Measurements from ENCODE around the gene RCBTB2. TPM values are rescaled to one million over a fixed set of nuclear protein-coding genes. Genes with fewer than 3 reads are reported as not detected.

The RCBTB2 gene
- total and polyA plus RNA-seq, 9 of the 15 experiments (the other 6 are each of a cell fraction or from before 2014, with no cell fraction given), result 0.91 to 3.3 (median 1.5) TPM

DNA sequence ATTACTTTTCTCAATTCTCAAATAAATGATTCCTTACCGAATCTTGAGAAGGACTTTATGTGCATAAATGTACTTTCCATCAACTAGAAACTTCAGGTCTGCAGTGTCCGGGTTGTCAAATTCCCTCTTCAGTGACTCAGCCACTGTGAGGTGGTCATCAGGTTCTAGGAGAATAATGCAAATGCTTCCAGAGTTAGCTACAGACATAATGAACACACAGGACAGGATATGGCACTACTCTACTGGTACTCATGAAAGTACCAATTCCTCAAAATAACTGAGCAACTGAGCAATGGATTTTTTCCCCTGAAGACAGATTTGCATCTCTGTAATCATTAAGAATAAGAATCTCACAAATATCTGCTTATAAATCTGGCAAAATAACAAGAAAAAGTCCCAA lies 31.2 kb downstream of the RCBTB2 start:
- in situ Hi-C loops (cut with MboI) (no loop called here), intact Hi-C loops (cut with micrococcal nuclease) (no loop called here)
- ChIA-PET POLR2A (no interaction called here), CTCF (ENCODE audit: low intra/inter-chr PET ratio) (no interaction called here)
- no peak overlapping the region for H2AFZ ChIP-seq (ENCODE audit: low read depth, low read length)
- DNase-seq (ENCODE audit: extremely low read depth in 1 of 4, low spot score in 3 of 4), result no peak
- no peaks in the 10 kb centered on the region for H3K9me3 ChIP-seq (replicated peaks; ENCODE audit: control insufficient read depth, insufficient read depth, low read depth, low read length)
- ATAC-seq, result no peak
- H3K27ac ChIP-seq (ENCODE audit: extremely low read depth, low read depth, low read length), result no peak overlapping the region
- TF ChIP-seq POLR2A (conservative IDR thresholded peaks at IDR 0.05) (no peak), IRF1 (CRISPR knock-in tag; IDR thresholded peaks at IDR 0.05; ENCODE audit: borderline replicate concordance) (no peak), MEIS2 (IDR thresholded peaks at IDR 0.05; ENCODE audit: partially characterized antibody) (no peak), ELF2 (CRISPR knock-in tag; IDR thresholded peaks at IDR 0.05) (no peak), MAZ (CRISPR knock-in tag; conservative IDR thresholded peaks at IDR 0.05 in 1 of 2, IDR thresholded peaks at IDR 0.05 in 1 of 2) (no peak), MTF1 (CRISPR knock-in tag; IDR thresholded peaks at IDR 0.05; ENCODE audit: borderline replicate concordance) (no peak), SMAD1 (IDR thresholded peaks at IDR 0.05; ENCODE audit: low read depth, low read length, partially characterized antibody) (no peak)
- TF ChIP-seq, protein P1, sequence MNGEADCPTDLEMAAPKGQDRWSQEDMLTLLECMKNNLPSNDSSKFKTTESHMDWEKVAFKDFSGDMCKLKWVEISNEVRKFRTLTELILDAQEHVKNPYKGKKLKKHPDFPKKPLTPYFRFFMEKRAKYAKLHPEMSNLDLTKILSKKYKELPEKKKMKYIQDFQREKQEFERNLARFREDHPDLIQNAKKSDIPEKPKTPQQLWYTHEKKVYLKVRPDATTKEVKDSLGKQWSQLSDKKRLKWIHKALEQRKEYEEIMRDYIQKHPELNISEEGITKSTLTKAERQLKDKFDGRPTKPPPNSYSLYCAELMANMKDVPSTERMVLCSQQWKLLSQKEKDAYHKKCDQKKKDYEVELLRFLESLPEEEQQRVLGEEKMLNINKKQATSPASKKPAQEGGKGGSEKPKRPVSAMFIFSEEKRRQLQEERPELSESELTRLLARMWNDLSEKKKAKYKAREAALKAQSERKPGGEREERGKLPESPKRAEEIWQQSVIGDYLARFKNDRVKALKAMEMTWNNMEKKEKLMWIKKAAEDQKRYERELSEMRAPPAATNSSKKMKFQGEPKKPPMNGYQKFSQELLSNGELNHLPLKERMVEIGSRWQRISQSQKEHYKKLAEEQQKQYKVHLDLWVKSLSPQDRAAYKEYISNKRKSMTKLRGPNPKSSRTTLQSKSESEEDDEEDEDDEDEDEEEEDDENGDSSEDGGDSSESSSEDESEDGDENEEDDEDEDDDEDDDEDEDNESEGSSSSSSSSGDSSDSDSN (IDR thresholded peaks at IDR 0.05; ENCODE audit: borderline replicate concordance in 1 of 2, low read depth in 2 of 2, low read length in 2 of 2), result no peak
- TF ChIP-seq, protein P2, sequence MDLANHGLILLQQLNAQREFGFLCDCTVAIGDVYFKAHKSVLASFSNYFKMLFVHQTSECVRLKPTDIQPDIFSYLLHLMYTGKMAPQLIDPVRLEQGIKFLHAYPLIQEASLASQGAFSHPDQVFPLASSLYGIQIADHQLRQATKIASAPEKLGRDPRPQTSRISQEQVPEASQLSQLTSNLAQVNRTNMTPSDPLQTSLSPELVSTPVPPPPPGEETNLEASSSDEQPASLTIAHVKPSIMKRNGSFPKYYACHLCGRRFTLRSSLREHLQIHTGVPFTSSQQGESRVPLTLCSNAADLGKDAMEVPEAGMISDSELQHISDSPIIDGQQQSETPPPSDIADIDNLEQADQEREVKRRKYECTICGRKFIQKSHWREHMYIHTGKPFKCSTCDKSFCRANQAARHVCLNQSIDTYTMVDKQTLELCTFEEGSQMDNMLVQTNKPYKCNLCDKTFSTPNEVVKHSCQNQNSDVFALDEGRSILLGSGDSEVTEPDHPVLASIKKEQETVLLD (IDR thresholded peaks at IDR 0.05), result no peak
- BruUV-seq (replicated peaks), result no TSS peak
- peaks cover 0 to 3% of the 10 kb centered on the region in 2 experiments; a peak in 3 of 5 replicates for H3K4me1 ChIP-seq (replicated peaks in 1 of 2; ENCODE audit: control insufficient read depth in 2 of 2, insufficient read depth in 2 of 2, low read length in 2 of 2)
- H3K4me3 ChIP-seq, result no peak overlapping the region
- H3K9me1 ChIP-seq (ENCODE audit: control insufficient read depth, insufficient read depth, low read length), result no peaks in the 10 kb centered on the region
- H3K79me2 ChIP-seq (ENCODE audit: control insufficient read depth, insufficient read depth, low read length), result no peaks in the 10 kb centered on the region
- no peaks in the 10 kb centered on the region for H4K20me1 ChIP-seq (replicated peaks; ENCODE audit: control insufficient read depth, insufficient read depth, low read length)
- WGBS (ENCODE audit: insufficient coverage, low coverage, missing lambda C conversion rate), result 15% methylated on average over 2 of the region's 2 CpGs
- no peak for FAIRE-seq
- H3K27me3 ChIP-seq (ENCODE audit: control insufficient read depth in 2 of 2, insufficient read depth in 2 of 2, low read length in 2 of 2), result no peaks in the 10 kb centered on the region
- no peak overlapping the region for H3K9ac ChIP-seq (ENCODE audit: insufficient read depth in 1 of 2, low read depth in 2 of 2, low read length in 2 of 2)
- H3K36me3 ChIP-seq (ENCODE audit: control insufficient read depth, insufficient read depth, low read length), result no peaks in the 10 kb centered on the region
- no peak overlapping the region for H3K4me2 ChIP-seq (ENCODE audit: insufficient read depth, low read length)
